ENCODE data around the gene GRIK5.
A peak's percentile ranks its signal among the peaks of the same experiment; 100 is the strongest.
"Not testable (repeated sequence)": the region's sequence is repeated elsewhere in the genome, so short reads cannot be mapped to it uniquely, and the experiment has no call there.

GRIK5 gene

GRCh38 chr19:42042455-42043170 is 27.4 kb downstream of the GRIK5 start:
- Histone ChIP-seq H3K27me3 (no peaks in the 10 kb centered on the region), H3K9me3 (no peaks in the 10 kb centered on the region), H3K36me3 (no peaks in the 10 kb centered on the region), H3K4me1 (ENCODE audit: control insufficient read depth in 1 of 2, insufficient read depth in 1 of 2, low read depth in 1 of 2, low read length in 1 of 2) (no peaks in the 10 kb centered on the region), H3K27ac (no peak overlapping the region), H3K4me3 (ENCODE audit: low read depth in 1 of 2, low read length in 1 of 2) (no peak overlapping the region)
- TF ChIP-seq CTCF (IDR thresholded peaks at IDR 0.05) = no peak

GRCh38 chr19:42040491-42040890 is 29.5 kb downstream of the GRIK5 start:
- not testable (repeated sequence) for H3K4me1 ChIP-seq (ENCODE audit: control insufficient read depth in 1 of 2, insufficient read depth in 1 of 2, low read depth in 1 of 2, low read length in 1 of 2); H3K27ac ChIP-seq; H3K9me3 ChIP-seq; H3K36me3 ChIP-seq; H3K27me3 ChIP-seq; H3K4me3 ChIP-seq (ENCODE audit: low read depth in 1 of 2, low read length in 1 of 2)

- H3K4me3 ChIP-seq (ENCODE audit: low read depth in 1 of 2, low read length in 1 of 2) = no peak overlapping the region
- no peaks in the 10 kb centered on the region for H3K27me3 ChIP-seq
- no peak overlapping the region for H3K27ac ChIP-seq
- no peak for TF ChIP-seq CTCF (IDR thresholded peaks at IDR 0.05)
- H3K36me3 ChIP-seq = no peaks in the 10 kb centered on the region
- H3K4me1 ChIP-seq (ENCODE audit: control insufficient read depth in 1 of 2, insufficient read depth in 1 of 2, low read depth in 1 of 2, low read length in 1 of 2) = no peaks in the 10 kb centered on the region
- H3K9me3 ChIP-seq = no peaks in the 10 kb centered on the region
Observed at GRCh38 chr19:42040031-42040430, 30.0 kb downstream of the GRIK5 start.

GRCh38 chr19:42038666-42039065 is 31.3 kb downstream of the GRIK5 start:
- H3K9me3 ChIP-seq = no peaks in the 10 kb centered on the region
- no peak overlapping the region for H3K4me3 ChIP-seq (ENCODE audit: low read depth in 1 of 2, low read length in 1 of 2)
- no peaks in the 10 kb centered on the region for H3K27me3 ChIP-seq
- no peaks in the 10 kb centered on the region for H3K4me1 ChIP-seq (ENCODE audit: control insufficient read depth in 1 of 2, insufficient read depth in 1 of 2, low read depth in 1 of 2, low read length in 1 of 2)
- no peak for TF ChIP-seq CTCF (IDR thresholded peaks at IDR 0.05)
- no peak overlapping the region for H3K27ac ChIP-seq
- no peaks in the 10 kb centered on the region for H3K36me3 ChIP-seq

- Histone ChIP-seq H3K27ac (no peak overlapping the region), H3K4me3 (ENCODE audit: low read depth in 1 of 2, low read length in 1 of 2) (no peak overlapping the region), H3K36me3 (no peaks in the 10 kb centered on the region), H3K4me1 (ENCODE audit: control insufficient read depth in 1 of 2, insufficient read depth in 1 of 2, low read depth in 1 of 2, low read length in 1 of 2) (no peaks in the 10 kb centered on the region), H3K9me3 (no peaks in the 10 kb centered on the region), H3K27me3 (no peaks in the 10 kb centered on the region)
- TF ChIP-seq CTCF (IDR thresholded peaks at IDR 0.05) = no peak
Observed at GRCh38 chr19:42037649-42038048, 32.4 kb downstream of the GRIK5 start.

GRCh38 chr19:42034640-42035391 is 35.2 kb downstream of the GRIK5 start:
- peak; percentile 87 for TF ChIP-seq CTCF (IDR thresholded peaks at IDR 0.05)
- not testable (repeated sequence) for H3K27ac ChIP-seq; H3K4me1 ChIP-seq (ENCODE audit: control insufficient read depth in 1 of 2, insufficient read depth in 1 of 2, low read depth in 1 of 2, low read length in 1 of 2); H3K27me3 ChIP-seq; H3K4me3 ChIP-seq (ENCODE audit: low read depth in 1 of 2, low read length in 1 of 2); H3K36me3 ChIP-seq; H3K9me3 ChIP-seq

Measured in neutrophil (primary cell).